GM18498 (cell line): Measurements from ENCODE around the gene DCTD.
"Not testable (repeated sequence)": the region's sequence is repeated elsewhere in the genome, so short reads cannot be mapped to it uniquely, and the experiment has no call there.

Experiments
- ATAC-seq: cut with Tn5 transposase; IDR thresholded peaks from one replicate; pipeline ENCODE4 v1.9.1; 2021; ENCODE audit warnings: mild to moderate bottlenecking, moderate library complexity; ENCODE audit not compliant: unreplicated experiment

DCTD gene

DNA sequence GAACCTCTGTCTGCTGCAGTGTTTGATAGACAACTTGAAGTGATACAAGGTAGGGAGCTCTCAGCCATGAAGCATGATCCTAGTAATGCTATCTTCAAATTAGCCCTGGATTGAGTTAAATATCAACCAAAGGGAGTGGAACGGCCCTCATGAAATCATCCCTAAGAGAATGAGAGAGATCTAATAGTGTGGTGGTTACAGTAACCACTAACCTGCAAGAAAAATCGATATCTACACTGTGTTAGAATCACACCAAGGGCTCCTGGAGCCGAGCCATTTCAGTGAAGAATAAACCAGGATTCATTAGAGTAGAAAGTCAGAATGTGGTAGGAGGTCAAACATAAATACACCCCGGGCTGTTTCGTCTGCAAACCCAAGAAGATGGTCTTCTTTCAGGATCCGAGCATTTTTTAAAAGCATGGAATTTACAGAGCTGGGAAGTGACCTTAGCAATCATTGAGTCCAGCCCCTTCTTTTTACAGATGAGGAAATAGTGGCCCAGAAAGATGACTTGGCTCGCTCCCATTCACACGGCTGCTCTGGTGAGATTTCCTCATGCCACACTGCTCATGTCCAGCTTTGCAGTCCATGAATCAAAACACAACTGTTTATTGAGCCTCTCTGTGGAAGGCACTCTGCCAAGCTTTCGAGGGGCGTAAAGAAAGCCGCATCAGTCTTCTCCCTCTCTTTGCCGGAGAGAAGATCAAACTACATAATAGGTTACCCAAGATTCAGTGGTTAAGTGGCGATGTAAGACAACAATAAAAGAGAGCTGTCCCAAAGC is 5.5 kb upstream of the DCTD start:
- no peak for ATAC-seq

DNA sequence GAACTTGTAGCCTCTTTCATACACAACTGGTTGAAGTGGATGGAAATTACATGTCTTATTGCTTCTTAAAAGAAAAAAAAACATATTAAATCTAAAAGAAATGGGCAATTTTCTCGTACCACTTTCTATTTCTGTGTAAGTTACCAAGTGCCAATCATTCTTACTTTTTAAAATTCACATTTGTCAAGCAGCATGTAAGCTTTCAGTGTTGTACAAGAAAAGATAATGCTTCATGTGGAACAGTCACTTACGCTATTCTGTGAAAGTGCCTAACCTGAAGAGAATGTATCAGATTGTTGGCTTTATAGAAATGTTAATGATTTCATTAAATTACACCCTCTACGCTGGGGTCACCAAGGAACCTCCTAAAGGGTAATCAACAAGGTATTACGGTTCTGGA is 4.4 kb upstream of the DCTD start:
- ATAC-seq, result no peak

DNA sequence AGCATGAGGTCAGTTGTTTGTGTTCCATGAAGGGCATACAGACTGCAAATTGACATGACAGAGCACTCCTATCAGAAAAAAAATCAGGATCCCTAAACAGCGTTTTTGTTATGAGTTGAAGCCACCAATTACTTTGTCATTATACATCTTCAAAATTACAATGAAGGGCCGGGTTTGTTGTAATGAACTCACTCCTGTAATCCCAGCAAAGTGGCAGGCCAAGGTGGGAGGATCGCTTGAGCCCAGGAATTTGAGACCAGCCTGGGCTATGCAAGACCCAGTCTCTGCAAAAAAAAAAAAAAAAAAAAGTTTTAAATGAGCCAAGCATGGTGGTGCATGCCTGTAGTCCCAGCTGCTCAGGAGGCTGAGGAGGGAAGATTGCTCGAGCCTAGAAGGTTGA is 3.5 kb upstream of the DCTD start:
- no peak for ATAC-seq

DNA sequence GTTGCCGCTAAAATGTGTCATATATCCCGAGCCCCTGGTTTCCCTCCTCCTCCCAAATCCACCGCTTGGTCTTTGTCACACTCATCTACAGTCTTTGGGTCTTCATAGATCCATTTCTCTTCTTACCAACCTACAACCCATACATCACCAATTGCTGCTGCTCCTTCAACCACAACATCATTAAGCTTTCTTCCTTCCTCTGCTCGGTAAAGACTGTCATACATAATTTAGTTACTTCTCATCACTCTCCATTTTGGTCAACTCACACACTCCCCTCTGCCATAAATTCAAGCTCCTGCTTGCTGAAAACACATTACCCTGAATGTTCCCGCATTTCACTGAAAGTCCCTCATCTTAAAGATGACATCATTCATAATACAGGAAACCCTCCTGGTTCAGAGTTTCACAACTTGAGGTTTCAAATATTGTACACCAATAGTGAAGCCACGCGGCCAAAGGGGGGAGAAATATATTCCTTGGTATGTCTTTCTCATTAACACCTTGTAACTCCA is 1.7 kb upstream of the DCTD start:
- peak; percentile 22 for ATAC-seq

DNA sequence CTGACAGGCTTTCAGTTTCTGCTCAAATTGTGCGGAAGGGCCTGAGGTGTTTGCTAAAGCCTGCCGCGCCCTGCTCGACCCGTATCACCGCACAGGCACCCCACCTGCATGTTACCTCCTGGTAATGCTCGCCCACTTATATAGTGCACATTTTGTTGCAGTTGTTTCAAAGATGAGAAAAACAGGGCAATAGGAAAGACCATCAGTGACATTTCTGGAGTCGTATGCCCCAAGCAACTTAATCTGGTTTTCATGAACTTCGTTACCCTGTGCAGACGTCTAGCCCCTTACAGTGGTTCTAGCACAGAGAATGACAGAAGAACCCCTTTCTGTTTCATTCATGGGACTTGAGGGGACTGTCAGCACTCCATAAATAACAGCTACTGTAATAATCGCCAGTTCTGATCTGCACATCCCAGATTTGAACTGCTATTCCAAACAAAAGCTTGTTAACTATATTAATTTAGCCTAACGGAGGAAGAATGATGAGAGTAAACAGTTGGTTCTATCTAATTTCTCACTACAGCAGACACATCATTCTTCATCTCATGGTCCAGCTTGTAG is 940 bp upstream of the DCTD start:
- ATAC-seq, result peak; percentile 23

DNA sequence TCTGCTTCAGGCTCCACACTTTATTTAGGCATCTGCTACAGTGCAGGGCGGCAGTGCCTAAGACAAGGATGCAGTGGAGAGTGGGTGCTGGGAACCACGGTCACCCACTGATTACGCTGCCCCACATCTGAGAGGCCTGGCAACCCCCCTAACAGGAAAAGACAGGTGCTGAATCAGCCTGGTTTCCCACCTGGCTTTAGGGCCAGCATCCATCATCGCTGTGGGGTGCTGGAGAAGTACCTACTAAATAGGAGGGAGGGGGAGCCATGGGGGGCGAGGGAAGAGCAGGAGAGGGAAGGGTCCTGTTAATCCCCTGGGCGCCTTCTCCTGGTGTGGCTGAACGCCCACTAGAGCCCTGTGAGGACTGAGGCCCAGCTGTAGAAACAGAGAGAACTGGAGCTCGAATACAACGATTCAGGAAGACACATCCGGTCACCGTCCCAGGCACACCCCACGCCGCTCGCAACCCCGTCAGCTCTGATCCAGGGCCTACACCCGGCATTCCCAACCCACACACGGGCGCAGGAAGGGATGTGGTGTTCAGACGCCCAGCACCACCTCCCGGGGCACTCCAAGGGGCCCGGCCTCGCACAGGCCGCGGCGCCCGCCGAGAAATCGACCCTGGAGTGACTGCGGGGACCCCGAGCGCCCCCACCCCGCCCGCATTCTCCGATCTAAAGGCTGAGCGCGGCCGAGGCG is 554 bp downstream of the DCTD start:
- ATAC-seq, result peak; percentile 28

DNA sequence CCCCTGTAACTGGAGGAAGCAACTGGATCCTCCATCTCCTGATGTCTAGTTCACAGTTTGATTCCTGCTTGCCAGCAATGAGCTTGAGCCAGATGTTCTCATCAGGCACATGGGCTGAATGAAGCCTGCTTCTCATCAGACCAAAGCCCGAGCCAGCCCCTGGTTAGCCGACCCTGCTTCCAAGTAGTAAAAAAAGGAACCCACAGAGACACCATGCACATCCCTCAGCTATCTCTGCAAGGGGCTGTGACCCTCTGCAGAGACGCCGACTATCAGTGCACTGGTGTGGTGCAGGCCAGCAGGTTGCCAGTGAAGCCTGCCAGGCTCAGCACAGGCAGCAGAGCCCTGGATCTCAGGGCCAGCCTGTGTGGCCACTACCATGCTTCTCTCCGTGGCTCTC is 2.8 kb downstream of the DCTD start:
- no peak for ATAC-seq

DNA sequence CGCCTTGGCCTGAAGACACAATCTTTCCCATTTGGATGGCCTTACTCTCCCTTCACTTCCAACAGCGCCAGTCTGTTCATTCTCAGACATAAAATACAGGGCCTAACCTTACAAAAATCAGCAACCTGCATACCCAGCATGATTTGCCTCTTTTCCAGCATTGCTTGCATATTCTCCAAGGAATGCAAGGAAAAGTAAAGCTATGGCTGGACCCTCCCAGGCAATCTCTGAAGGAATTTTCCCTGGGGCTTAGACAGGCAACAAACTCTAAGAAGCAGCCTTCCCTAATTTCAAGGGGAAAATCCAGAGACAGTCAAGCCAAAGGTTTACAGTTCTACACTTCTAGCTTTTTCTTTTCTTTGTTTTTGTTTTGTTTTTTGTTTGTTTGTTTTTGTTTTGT is 3.6 kb downstream of the DCTD start:
- ATAC-seq, result no peak

DNA sequence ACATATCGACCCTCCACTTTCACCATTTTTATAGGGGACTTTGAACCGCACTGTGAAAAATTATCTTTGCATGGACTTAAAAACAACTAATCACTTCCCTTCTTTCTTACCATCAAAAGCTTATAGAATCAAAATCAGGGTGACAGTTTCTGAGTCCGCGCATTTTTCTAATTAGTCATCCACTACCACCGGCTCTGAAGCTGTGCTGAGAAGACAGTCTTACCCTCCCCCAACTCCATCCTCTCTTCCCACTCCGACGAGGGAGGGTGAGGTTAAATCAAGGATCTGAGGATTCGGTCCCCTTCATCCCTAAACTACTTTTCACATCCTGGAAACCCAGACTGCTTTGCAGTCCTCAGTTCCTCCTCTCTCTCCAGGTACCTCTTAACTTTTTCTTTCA is 4.2 kb downstream of the DCTD start:
- ATAC-seq, result no peak

DNA sequence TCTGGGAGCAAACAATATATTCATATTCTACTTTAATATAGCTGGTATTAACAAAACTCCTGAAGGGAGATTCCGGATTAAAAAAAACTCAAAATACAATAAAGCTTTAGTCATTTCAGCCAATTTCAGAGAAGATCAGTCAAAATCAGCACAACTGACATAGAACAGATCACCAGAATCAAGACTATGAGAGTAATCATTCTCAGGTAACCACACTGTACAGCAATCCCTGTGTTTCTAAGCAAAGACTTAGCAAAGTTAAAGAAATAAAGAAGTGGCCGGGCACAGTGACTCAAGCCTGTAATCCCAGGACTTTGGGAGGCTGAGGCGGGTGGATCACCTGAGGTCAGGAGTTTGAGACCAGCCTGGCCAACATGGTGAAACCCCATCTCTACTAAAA is 9.1 kb downstream of the DCTD start:
- ATAC-seq, result no peak

DNA sequence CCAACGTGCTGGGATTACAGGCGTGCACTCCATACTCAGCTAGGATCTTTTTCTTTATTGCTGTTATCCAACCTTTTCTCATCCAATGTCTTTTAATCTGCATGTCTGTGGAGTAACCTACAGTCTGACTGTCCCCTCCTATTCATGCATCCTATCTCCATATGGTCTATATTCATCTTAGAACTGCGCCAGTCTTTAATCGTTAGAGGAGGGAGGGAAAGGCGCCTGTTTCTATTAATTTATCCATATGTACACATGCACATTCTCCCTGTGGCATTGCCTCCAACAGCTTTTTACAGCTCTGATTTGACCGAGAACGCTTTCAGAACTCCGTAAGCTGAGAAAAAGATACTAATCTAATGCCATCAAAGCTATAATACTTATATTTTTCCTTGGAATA is 9.8 kb downstream of the DCTD start:
- ATAC-seq, result no peak

DNA sequence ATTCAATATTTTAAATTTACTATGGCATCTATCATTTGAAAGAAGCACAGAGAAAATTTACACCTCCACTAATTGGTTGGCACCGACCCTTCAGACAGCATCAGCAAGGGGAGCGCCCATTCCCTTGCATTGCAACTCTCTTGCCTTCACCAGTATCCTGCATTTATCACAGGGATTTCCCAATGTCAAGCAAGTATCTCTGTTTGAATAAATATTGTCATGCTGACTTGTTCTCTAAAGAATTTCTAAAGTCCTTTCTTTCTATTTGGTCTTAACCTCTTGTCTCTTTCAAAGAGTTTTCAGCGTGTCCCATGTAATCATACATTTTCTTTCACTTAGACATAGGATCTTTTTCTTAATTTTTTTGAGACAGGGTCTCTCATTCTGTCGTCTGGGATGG is 10.4 kb downstream of the DCTD start:
- no peak for ATAC-seq

DNA sequence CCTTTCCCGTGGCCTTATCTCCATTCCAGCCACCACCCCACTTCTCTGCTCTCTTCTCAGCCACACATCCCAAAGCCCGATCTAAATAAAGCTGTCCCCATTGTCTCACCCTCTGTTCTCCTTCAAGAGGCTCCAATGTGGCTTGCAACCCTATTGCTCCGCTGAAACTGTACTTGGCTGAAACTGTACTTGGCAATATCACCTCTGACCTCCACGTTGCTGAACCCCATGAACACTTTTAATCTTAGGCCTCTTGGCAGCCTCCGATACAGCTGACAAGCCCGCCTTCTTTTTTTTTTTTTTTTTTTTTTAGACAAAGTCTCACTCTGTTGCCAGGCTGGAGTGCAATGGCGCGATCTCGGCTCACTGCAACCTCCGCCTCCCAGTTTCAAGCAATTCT is 12.1 kb downstream of the DCTD start:
- ATAC-seq, result no peak

DNA sequence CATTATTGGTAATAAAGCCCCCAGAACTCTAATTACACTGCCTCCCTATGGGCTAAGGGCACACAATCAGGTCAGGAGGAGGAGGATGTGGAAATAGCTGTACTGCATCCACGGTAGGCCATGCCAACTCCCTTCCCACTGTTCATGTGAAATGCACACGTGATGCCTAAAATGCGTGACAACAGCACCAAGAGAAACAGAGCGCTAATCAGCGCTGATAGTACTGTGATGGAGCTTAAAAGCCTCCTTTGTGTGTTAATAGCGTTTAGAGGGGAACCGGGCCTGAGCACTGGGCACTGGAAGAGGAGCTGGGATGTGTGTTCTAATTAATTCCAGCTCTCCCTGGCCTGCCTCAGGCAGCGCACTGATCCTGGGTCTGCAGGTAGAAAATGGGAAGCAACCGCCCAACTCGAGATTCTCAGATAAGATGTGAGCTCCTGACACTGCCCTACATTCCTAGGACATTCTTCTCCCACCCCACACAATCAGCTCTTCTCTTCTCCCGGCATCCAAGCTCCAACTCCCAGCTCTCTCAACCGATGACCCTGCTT is 12.9 kb downstream of the DCTD start:
- no peak for ATAC-seq

DNA sequence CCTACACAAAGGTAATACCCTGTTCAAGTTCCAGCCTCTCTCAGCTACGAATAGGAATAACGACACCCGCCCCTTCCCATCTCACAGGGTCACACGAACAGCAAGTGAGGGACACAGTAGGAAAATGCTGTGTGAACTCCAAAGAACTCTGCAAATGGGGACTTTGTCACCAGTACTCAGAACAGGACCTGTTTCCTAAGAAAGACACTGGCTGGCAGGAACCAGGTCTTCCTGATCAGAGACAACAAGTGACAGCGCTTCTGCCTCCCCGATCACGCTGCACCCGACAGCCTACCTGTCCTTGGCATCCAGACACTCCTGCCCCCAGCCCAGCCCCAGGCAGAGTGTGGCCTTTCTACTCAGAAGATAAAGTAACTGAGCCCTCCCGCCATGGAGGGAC is 14.2 kb downstream of the DCTD start:
- no peak for ATAC-seq

DNA sequence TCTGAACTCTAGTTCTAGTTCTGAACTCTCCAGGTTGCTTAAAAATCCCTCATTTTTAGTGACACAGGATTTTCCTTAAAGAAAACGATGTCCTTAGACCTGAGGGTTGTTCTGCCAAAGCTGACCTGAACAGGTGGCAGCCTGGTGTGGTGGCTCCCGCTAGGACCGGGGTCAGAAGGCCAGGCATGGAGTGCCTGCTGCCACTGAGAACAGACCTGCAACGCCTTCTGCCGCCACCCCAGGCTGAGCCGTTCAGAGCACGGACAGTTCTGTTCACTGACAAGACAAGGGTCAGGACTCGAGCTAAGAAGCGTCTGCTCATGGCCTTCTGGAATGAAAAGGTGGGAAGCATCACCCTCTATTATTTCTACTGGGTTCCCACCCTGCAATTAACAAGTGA is 15.8 kb downstream of the DCTD start:
- no peak for ATAC-seq

DNA sequence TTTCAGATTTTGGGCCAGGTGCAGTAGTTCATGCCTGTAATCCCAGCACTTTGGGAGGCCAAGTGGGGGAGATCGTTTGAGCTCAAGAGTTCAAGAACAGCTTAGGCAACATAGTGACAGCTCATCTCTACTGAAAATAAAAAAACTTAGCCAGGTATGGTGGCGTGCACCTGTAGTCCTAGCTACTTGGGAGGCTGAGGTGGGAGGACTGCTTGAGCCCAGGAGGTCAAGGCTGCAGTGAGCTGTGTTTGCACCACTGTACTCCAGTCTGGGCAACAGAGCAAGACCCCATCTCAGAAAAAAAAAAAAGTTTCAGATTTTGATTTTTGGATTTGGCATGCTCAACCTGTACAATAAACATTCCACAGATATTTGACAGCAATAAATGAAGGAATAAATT is 17.2 kb downstream of the DCTD start:
- not testable (repeated sequence) for ATAC-seq

DNA sequence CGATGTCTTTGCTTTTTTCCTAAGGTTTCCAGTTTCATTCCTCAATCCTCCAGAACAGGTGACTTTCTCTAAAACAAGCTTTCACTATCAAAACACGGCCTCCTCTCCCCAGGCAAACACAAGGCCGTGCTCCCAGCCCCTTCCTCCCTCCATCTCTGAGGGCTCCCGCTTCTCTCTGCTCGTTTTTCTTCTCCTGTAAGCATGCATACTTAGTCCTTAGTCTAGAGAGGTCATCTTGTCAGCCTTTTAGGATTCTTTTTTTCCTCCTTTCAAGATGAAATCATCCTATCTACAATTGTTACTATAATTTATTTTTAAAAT is 18.7 kb downstream of the DCTD start:
- ATAC-seq, result no peak

DNA sequence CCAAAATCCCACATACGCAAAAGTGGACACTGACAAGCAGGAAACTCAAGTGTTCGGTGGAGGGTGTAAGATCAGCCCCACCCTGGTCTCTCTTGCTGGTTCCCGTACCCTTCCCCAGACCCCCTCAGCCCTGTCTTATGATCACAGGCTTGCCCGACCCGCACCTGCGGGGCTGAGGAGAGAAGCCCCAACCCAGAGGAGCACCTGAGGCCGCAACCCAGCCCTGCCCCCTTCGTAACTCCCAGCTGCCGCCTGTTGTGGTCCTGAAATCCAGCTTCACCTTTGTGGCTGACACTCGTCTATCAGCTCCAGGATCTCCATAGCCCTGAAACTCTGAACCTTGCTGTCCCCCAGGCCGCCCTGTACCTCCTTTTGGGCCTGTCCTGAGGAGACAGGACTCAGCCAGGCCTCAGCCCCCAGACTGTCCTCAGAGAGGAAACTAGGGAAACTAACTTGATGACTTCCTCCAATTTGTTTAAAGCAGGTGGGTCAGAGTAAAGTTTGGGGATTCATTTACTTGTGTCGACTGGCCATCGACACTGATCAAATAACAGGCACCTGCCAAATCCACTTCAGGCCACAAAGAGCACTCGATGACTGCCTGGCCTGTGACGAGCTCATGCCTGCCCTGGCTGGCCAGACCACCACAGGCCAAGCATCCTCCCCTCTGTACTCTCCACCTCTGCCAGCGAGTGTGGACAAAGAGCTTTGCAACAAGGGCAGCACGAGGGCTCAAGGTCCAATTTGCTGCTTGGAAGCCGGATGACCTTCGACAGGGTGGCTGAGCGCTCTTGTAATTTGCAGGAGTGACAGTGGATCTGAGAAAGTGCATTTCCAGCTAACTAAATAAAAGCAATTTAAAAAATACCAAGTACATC is 19.3 kb downstream of the DCTD start:
- no peak for ATAC-seq

DNA sequence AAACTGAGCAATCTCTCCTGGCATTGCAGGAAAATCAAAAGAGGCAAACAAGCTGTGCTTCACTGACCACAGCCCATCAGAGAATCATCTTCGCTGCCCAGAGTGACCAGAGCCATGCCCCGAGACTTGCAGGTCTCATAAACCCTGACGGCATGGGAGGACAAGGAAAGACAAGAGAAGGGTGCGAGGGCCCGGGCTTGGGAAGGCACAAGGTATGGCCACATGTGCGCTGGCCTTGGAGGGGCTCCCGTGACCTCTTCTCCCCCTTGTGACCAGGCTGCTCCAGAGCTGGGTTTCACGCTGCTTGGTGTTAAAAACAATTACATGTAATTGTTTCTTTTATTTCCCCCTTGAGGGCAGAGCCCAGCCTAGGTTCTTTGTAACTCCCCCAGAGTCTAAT is 20.8 kb downstream of the DCTD start:
- no peak for ATAC-seq

DNA sequence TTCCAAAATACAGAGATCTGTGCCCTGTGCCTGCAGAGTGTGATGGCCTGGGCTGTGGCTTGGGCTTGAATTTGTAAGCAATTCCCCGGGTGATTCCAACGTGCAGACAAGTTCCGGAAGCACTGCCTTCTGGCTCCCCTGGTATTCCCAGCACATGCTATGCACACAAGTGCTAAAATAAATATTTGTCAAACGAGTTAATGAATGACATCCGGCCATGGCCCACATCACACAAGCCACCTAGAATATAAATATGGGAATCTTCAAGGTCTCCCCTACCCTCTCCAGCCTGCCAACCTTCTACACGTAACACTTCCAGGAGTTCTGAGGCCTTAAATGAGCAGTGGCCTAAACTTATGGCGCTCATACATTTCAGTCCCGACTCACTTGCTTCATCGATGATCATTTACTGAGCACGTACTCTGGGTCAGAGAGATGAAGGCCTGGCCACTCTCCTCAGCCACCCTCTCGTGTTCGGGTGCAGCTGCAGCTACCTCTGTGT is 21.3 kb downstream of the DCTD start:
- ATAC-seq, result no peak
